CD14-positive monocyte (primary cell): ENCODE measurements around the gene CRYBA2. TPM values are rescaled to one million over a fixed set of nuclear protein-coding genes. Genes with fewer than 3 reads are reported as not detected.

Experiments used
- DNase-seq, 3 donors: peaks; one replicate each; pipeline ENCODE4 v3.0.0-alpha.2; 2011 to 2022
- H2AFZ ChIP-seq: 2 replicates; pipeline ENCODE4 v1.6.0; 2012; ENCODE audit warnings: mild to moderate bottlenecking, low read depth, low read length, inconsistent platforms; ENCODE audit not compliant: insufficient read depth, poor library complexity, severe bottlenecking
- H3K27ac ChIP-seq, 2 donors: 1 replicate in 1 of 2; 2 replicates in 1 of 2; pipeline ENCODE4 v1.5.1; 2012 to 2013; ENCODE audit warnings: low read length in 2 of 2, control low read depth in 1 of 2, inconsistent platforms in 1 of 2, low read depth in 1 of 2, mild to moderate bottlenecking in 1 of 2
- H3K27me3 ChIP-seq, 2 donors: one replicate each; pipeline versions ENCODE4 v1.6.0 to v1.6.1; 2011 to 2013; ENCODE audit warnings: low read length in 2 of 2; ENCODE audit not compliant: control insufficient read depth in 2 of 2, insufficient read depth in 2 of 2
- H3K36me3 ChIP-seq, 2 donors: replicated peaks in 1 of 2; 1 replicate in 1 of 2; 2 replicates in 1 of 2; pipeline versions ENCODE4 v1.5.1 to v1.6.1; 2012 to 2013; ENCODE audit warnings: low read length in 2 of 2, control low read depth in 1 of 2, inconsistent platforms in 1 of 2, mild to moderate bottlenecking in 1 of 2; ENCODE audit not compliant: insufficient read depth in 2 of 2, control insufficient read depth in 1 of 2
- H3K4me1 ChIP-seq, 2 donors: 1 replicate in 1 of 2; 2 replicates in 1 of 2; pipeline versions ENCODE4 v1.5.1 to v1.6.1; 2012 to 2013; ENCODE audit warnings: low read length in 2 of 2, control low read depth in 1 of 2, inconsistent platforms in 1 of 2, mild to moderate bottlenecking in 1 of 2, moderate library complexity in 1 of 2; ENCODE audit not compliant: insufficient read depth in 2 of 2, control insufficient read depth in 1 of 2
- H3K4me2 ChIP-seq: replicated peaks from 2 replicates; pipeline ENCODE3; 2012; ENCODE audit warnings: low read length, moderate library complexity, mild to moderate bottlenecking; ENCODE audit not compliant: poor library complexity, severe bottlenecking; ENCODE audit errors: extremely low read depth
- H3K4me3 ChIP-seq, 3 experiments: fragments of 200-600 bp in 1 of 3; sonication (generic) in 1 of 3; replicated peaks in 1 of 3; 1 replicate in 2 of 3; 2 replicates in 1 of 3; pipeline ENCODE4 v1.5.1; 2011 to 2013; ENCODE audit warnings: low read length in 3 of 3, mild to moderate bottlenecking in 3 of 3, control low read depth in 2 of 3, low read depth in 2 of 3, inconsistent platforms in 1 of 3, moderate library complexity in 1 of 3
- H3K79me2 ChIP-seq: 2 replicates; pipeline ENCODE4 v1.6.0; 2012; ENCODE audit warnings: mild to moderate bottlenecking, control low read depth, inconsistent platforms, low read length, moderate library complexity; ENCODE audit not compliant: insufficient read depth
- H3K9ac ChIP-seq: 2 replicates; pipeline ENCODE4 v1.6.0; 2017; ENCODE audit warnings: low read length, mild to moderate bottlenecking; ENCODE audit not compliant: insufficient read depth, poor library complexity, severe bottlenecking
- H3K9me3 ChIP-seq, 2 donors: replicated peaks in 1 of 2; 1 replicate in 1 of 2; 2 replicates in 1 of 2; pipeline versions ENCODE4 v1.5.1 to v1.6.1; 2012 to 2013; ENCODE audit warnings: low read length in 2 of 2, control low read depth in 1 of 2; ENCODE audit not compliant: control insufficient read depth in 1 of 2, insufficient read depth in 1 of 2
- H4K20me1 ChIP-seq: 2 replicates; pipeline ENCODE4 v1.6.0; 2012; ENCODE audit warnings: mild to moderate bottlenecking, low read length, control low read depth, moderate library complexity; ENCODE audit not compliant: insufficient read depth
- H3K27ac Mint-ChIP-seq, 7 donors: one replicate each; pipeline ENCODE4 v1.8.0; 2020; ENCODE audit warnings: mild to moderate bottlenecking in 7 of 7, mixed read lengths in 7 of 7, moderate library complexity in 6 of 7, inconsistent platforms in 2 of 7
- H3K27me3 Mint-ChIP-seq, 3 donors: one replicate each; pipeline ENCODE4 v1.8.0; 2021 to 2022; ENCODE audit warnings: low read depth in 3 of 3, mild to moderate bottlenecking in 3 of 3, mixed read lengths in 3 of 3, moderate library complexity in 3 of 3, inconsistent platforms in 1 of 3
- H3K36me3 Mint-ChIP-seq, 2 donors: one replicate each; pipeline ENCODE4 v1.8.0; 2020; ENCODE audit warnings: mixed read lengths in 2 of 2, inconsistent platforms in 1 of 2, mild to moderate bottlenecking in 1 of 2
- H3K4me1 Mint-ChIP-seq: one replicate; pipeline ENCODE4 v1.8.0; 2020; ENCODE audit warnings: mild to moderate bottlenecking, mixed read lengths
- H3K4me3 Mint-ChIP-seq, 2 donors: one replicate each; pipeline ENCODE4 v1.8.0; 2020; ENCODE audit warnings: mild to moderate bottlenecking in 2 of 2, mixed read lengths in 2 of 2, moderate library complexity in 1 of 2
- H3K9me3 Mint-ChIP-seq, 7 donors: one replicate each; pipeline ENCODE4 v1.8.0; 2020 to 2022; ENCODE audit warnings: mixed read lengths in 7 of 7, mild to moderate bottlenecking in 6 of 7, moderate library complexity in 6 of 7, inconsistent platforms in 2 of 7
- WGBS: methylation state at CpG from one replicate; pipeline ENCODE4 v1.1.5; 2013; ENCODE audit warnings: missing lambda C conversion rate; ENCODE audit not compliant: insufficient coverage; 5-methylcytosine and 5-hydroxymethylcytosine counted together
- intact Hi-C, 2 donors: fragments of 100-400 bp; cut with micrococcal nuclease; formaldehyde crosslinking; loops; one replicate each; pipeline versions ENCODE4 v1.15.0 to v1.15.1; 2023
- polyA plus RNA-seq, 3 donors: library from polyadenylated mRNA; depleted of rRNA in 1 of 3; unstranded in 2 of 3; stranded (reverse) in 1 of 3; fragments of 300-500 nt in 2 of 3; fragments of >200 nt in 1 of 3; fragmentation: Illumina TruSeq in 2 of 3; gene quantifications; 1 replicate in 2 of 3; 2 replicates in 1 of 3; pipeline ENCODE4 v1.2.3, GENCODE V29; 2012 to 2021
- TF ChIP-seq, protein P1 (sequence below): fragments of 200-600 bp; IDR thresholded peaks from one replicate; pipeline ENCODE4 v1.8.0; 2022; ENCODE audit warnings: antibody characterized with exemption, mild to moderate bottlenecking

The CRYBA2 gene
- polyA plus RNA-seq, 3 donors, result not detected

DNA sequence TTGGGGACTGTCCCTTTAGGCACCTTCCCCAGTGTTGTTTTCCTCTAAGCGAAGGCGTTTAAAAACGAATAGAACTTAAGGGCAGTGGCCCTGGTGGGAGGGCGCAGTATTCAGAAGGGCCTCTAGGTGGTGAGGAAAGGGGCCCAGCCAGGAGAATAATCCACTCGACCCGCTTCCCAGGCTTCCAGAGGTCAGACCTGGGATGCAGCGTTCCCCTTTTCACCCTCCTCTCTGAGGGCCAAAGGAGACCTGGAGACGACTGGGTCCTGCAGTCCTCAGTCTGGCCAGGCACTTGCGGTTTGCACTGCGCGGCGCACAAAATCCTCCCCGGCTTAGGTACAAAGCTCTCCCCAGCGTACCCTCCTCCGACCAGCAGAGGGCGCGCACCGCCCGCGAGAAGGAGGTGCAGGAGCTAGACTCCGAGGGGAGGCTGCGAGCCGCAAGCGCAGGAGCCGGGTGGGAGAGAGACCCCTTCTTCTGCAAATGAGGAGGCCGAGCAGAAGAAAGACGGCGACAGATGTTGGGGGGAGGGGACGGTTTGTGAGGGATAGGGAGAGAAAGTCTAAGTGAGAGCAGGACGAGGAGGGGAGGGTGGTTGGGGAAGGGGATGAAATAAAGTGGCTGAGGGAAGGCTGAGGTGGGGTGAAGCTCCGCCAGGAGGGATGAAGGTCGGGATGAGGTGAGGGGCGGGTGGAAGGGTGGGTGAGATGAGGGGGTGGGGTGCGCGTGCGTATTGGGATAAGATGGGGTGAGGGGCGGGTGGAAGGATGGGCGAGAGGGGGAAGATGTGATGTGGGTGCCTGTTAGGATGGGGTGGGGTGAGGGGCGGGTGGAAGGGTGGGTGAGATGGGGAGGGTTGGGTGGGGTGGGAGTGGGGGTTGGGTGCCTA lies 13.1 kb downstream of the CRYBA2 start:
- intact Hi-C loops, result no loop called here
- Histone ChIP-seq H3K27me3 (peaks cover 50 to 80% of the 10 kb centered on the region in 2 donors), H3K4me2 (peak overlapping the region; percentile 60), H3K9ac (no peak overlapping the region), H3K36me3 (no peaks in the 10 kb centered on the region), H3K4me1 (peaks cover 8 to 24% of the 10 kb centered on the region in 2 donors), H3K9me3 (peaks cover 0 to 15% of the 10 kb centered on the region in 2 donors), H2AFZ (peak overlapping the region; percentile 37), H3K4me3 (no peak overlapping the region), H3K27ac (no peak overlapping the region), H3K79me2 (no peaks in the 10 kb centered on the region), H4K20me1 (no peaks in the 10 kb centered on the region)
- Mint-ChIP-seq H3K9me3 (peaks cover 0 to 12% (median 5%) of the 10 kb centered on the region in 7 donors), H3K4me1 (peaks cover 23% of the 10 kb centered on the region), H3K36me3 (peaks cover 0 to 7% of the 10 kb centered on the region in 2 donors), H3K27ac (peak overlapping the region in 1 of 7 donors; percentile 65), H3K27me3 (peaks cover 72 to 97% (median 78%) of the 10 kb centered on the region in 3 donors), H3K4me3 (peak overlapping the region; percentile 64 to 85)
- WGBS, result 3% methylated on average over 27 of the region's 39 CpGs
- TF ChIP-seq, protein P1, sequence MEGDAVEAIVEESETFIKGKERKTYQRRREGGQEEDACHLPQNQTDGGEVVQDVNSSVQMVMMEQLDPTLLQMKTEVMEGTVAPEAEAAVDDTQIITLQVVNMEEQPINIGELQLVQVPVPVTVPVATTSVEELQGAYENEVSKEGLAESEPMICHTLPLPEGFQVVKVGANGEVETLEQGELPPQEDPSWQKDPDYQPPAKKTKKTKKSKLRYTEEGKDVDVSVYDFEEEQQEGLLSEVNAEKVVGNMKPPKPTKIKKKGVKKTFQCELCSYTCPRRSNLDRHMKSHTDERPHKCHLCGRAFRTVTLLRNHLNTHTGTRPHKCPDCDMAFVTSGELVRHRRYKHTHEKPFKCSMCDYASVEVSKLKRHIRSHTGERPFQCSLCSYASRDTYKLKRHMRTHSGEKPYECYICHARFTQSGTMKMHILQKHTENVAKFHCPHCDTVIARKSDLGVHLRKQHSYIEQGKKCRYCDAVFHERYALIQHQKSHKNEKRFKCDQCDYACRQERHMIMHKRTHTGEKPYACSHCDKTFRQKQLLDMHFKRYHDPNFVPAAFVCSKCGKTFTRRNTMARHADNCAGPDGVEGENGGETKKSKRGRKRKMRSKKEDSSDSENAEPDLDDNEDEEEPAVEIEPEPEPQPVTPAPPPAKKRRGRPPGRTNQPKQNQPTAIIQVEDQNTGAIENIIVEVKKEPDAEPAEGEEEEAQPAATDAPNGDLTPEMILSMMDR, result peak; percentile 91
- peak; percentile 39 to 66 (median 53) for DNase-seq

DNA sequence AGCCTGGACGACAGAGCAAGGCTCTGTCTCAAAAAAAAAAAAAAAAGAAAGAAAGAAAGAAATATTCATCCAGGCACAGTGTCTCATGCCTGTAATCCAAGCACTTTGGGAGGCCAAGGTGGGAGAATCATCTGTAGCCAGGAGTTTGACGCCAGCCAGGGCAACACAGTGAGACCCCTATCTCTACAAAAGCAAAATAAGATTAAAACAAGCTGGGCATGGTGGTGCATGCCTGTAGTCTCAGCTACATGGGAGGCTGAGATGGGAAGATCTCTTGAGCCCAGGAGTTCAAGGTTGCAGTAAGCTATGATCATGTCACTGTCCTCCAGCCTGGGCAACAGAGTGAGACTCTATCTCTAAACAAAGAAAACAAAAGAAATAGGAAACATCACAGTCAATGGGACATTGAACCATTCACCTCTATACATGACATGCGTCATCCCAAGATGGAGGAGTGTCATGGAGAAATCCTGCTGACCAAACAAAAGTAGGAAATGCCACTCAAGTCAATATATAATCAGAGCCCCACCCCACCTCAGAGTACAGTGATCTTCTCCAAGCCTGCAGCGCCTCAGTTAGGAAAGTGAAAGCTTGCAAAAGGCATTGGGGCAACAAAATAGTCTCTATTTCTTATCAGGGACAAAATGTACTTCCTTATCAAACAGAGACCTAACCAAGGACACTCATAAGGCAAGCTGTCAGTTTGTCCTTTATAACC lies 18.0 kb downstream of the CRYBA2 start:
- H4K20me1 ChIP-seq, result no peaks in the 10 kb centered on the region
- H3K9ac ChIP-seq, result no peak overlapping the region
- H3K79me2 ChIP-seq, result no peaks in the 10 kb centered on the region
- H2AFZ ChIP-seq, result no peak overlapping the region
- H3K36me3 Mint-ChIP-seq, result no peaks in the 10 kb centered on the region
- peaks cover 6% of the 10 kb centered on the region for H3K4me1 Mint-ChIP-seq
- H3K4me3 ChIP-seq, result no peak overlapping the region
- no peak overlapping the region for H3K4me2 ChIP-seq
- no peaks in the 10 kb centered on the region for H3K9me3 ChIP-seq
- TF ChIP-seq, protein P1, result no peak
- intact Hi-C loops, result no loop called here
- WGBS, result 60% methylated on average over 1 of the region's 4 CpGs
- DNase-seq, result no peak
- peaks cover 0 to 4% (median 1%) of the 10 kb centered on the region in 7 donors for H3K9me3 Mint-ChIP-seq
- peaks cover 38 to 80% (median 62%) of the 10 kb centered on the region in 3 donors for H3K27me3 Mint-ChIP-seq
- H3K27ac ChIP-seq, result no peak overlapping the region
- no peaks in the 10 kb centered on the region for H3K36me3 ChIP-seq
- H3K4me1 ChIP-seq, result peaks cover 0 to 6% of the 10 kb centered on the region in 2 donors
- peak overlapping the region in 1 of 2 donors; percentile 28 for H3K4me3 Mint-ChIP-seq
- peaks cover 30 to 65% of the 10 kb centered on the region in 2 donors for H3K27me3 ChIP-seq
- no peak overlapping the region for H3K27ac Mint-ChIP-seq
